ENCODE measurements around the gene FAM228B.
"Not testable (repeated sequence)": the region's sequence is repeated elsewhere in the genome, so short reads cannot be mapped to it uniquely, and the experiment has no call there.

The FAM228B gene

GRCh38 chr2:24100732-24101131 is 22.5 kb upstream of the FAM228B start:
- DNase-seq (ENCODE audit: extremely low spot score); POLR2A ChIA-PET; CTCF ChIA-PET: not testable (repeated sequence)

GRCh38 chr2:24101992-24102391 is 21.3 kb upstream of the FAM228B start:
- no peak for TF ChIP-seq HDGF (IDR thresholded peaks at IDR 0.05; ENCODE audit: borderline replicate concordance)
- no peak for TF ChIP-seq SUZ12 (IDR thresholded peaks at IDR 0.05)
- no peak for TF ChIP-seq FOXM1 (IDR thresholded peaks at IDR 0.05; ENCODE audit: borderline replicate concordance)
- TF ChIP-seq BHLHE40 (IDR thresholded peaks at IDR 0.05; ENCODE audit: borderline replicate concordance), result no peak
- no peak for TF ChIP-seq CTBP1 (IDR thresholded peaks at IDR 0.05; ENCODE audit: borderline replicate concordance)
- no peak for TF ChIP-seq FOXA1 (IDR thresholded peaks at IDR 0.05)
- TF ChIP-seq L3MBTL2 (conservative IDR thresholded peaks at IDR 0.05), result no peak
- no peak for TF ChIP-seq SP1 (IDR thresholded peaks at IDR 0.05)
- TF ChIP-seq LEF1 (IDR thresholded peaks at IDR 0.05; ENCODE audit: borderline replicate concordance), result no peak
- no peak for TF ChIP-seq TARDBP (IDR thresholded peaks at IDR 0.05)
- no peak for TF ChIP-seq NFRKB (IDR thresholded peaks at IDR 0.05)
- no peak for TF ChIP-seq PKNOX1 (IDR thresholded peaks at IDR 0.05)
- no peak for TF ChIP-seq ELF4 (IDR thresholded peaks at IDR 0.05)
- TF ChIP-seq FOXK2 (IDR thresholded peaks at IDR 0.05), result no peak
- no peak for TF ChIP-seq ARNT (IDR thresholded peaks at IDR 0.05)
- POLR2A ChIA-PET, result no interaction called here
- CTCF ChIA-PET, result no interaction called here
- no peak for DNase-seq (ENCODE audit: extremely low spot score)

DNA sequence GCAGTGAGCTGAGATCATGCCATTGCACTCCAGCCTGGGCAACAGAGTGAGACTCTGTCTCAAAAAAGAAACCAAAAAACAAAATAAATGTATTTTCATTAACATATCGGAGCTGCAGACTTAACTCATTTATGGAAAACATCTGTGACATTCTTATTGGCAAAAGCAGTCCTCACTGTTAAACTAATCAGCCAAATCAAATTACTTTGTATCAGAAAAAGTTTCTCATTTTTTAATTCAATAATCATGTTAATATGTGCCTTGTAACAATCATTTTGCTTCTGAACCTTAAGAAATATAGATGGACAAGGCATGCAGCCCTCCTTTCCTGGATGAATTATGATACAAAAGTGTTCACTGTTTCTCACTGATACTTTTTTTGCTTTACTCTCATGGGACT is 20.6 kb upstream of the FAM228B start:
- ChIA-PET POLR2A (no interaction called here), CTCF (no interaction called here)
- no peak for TF ChIP-seq HDGF (IDR thresholded peaks at IDR 0.05; ENCODE audit: borderline replicate concordance)
- TF ChIP-seq ELF4 (IDR thresholded peaks at IDR 0.05), result no peak
- TF ChIP-seq NFRKB (IDR thresholded peaks at IDR 0.05), result no peak
- no peak for TF ChIP-seq SUZ12 (IDR thresholded peaks at IDR 0.05)
- TF ChIP-seq FOXA1 (IDR thresholded peaks at IDR 0.05), result no peak
- no peak for TF ChIP-seq ZNF384 (IDR thresholded peaks at IDR 0.05)
- TF ChIP-seq FOXM1 (IDR thresholded peaks at IDR 0.05; ENCODE audit: borderline replicate concordance), result no peak
- no peak for TF ChIP-seq CTBP1 (IDR thresholded peaks at IDR 0.05; ENCODE audit: borderline replicate concordance)
- no peak for TF ChIP-seq FOXK2 (IDR thresholded peaks at IDR 0.05)
- DNase-seq (ENCODE audit: extremely low spot score), result no peak

- TF ChIP-seq SUZ12 (IDR thresholded peaks at IDR 0.05) (no peak), FOXM1 (IDR thresholded peaks at IDR 0.05; ENCODE audit: borderline replicate concordance) (no peak), NFRKB (IDR thresholded peaks at IDR 0.05) (no peak), FOXA1 (IDR thresholded peaks at IDR 0.05) (no peak), BHLHE40 (IDR thresholded peaks at IDR 0.05; ENCODE audit: borderline replicate concordance) (no peak), ARNT (IDR thresholded peaks at IDR 0.05) (no peak), PKNOX1 (IDR thresholded peaks at IDR 0.05) (no peak), LEF1 (IDR thresholded peaks at IDR 0.05; ENCODE audit: borderline replicate concordance) (no peak), ELF4 (IDR thresholded peaks at IDR 0.05) (no peak), L3MBTL2 (conservative IDR thresholded peaks at IDR 0.05) (no peak)
- ChIA-PET CTCF (interaction anchor here (0.5 kb wide), 1 partner anchor 132 kb away, joined by 3 read pairs; no protein-coding TSS in a partner anchor), POLR2A (no interaction called here)
- no peak for DNase-seq (ENCODE audit: extremely low spot score)
These were observed 19.1 kb upstream of the FAM228B start for GRCh38 chr2:24104110-24104650.

- no peak for DNase-seq (ENCODE audit: extremely low spot score)
- ChIA-PET POLR2A (interaction anchor here (0.8 kb wide), 1 partner anchor 21 kb away, joined by 4 read pairs; no protein-coding TSS in a partner anchor), CTCF (interaction anchor here (1.1 kb wide), 1 partner anchor 18 kb away, joined by 4 read pairs; no protein-coding TSS in a partner anchor)
- TF ChIP-seq CTBP1 (IDR thresholded peaks at IDR 0.05; ENCODE audit: borderline replicate concordance), result no peak
- TF ChIP-seq ARNT (IDR thresholded peaks at IDR 0.05), result no peak
- TF ChIP-seq L3MBTL2 (conservative IDR thresholded peaks at IDR 0.05), result no peak
- TF ChIP-seq FOXM1 (IDR thresholded peaks at IDR 0.05; ENCODE audit: borderline replicate concordance), result no peak
- TF ChIP-seq NFRKB (IDR thresholded peaks at IDR 0.05), result no peak
- no peak for TF ChIP-seq ZNF384 (IDR thresholded peaks at IDR 0.05)
- TF ChIP-seq HDGF (IDR thresholded peaks at IDR 0.05; ENCODE audit: borderline replicate concordance), result no peak
- TF ChIP-seq FOXA1 (IDR thresholded peaks at IDR 0.05), result no peak
- TF ChIP-seq ELF4 (IDR thresholded peaks at IDR 0.05), result no peak
- no peak for TF ChIP-seq TARDBP (IDR thresholded peaks at IDR 0.05)
- no peak for TF ChIP-seq BHLHE40 (IDR thresholded peaks at IDR 0.05; ENCODE audit: borderline replicate concordance)
- TF ChIP-seq SUZ12 (IDR thresholded peaks at IDR 0.05), result no peak
- no peak for TF ChIP-seq LEF1 (IDR thresholded peaks at IDR 0.05; ENCODE audit: borderline replicate concordance)
- TF ChIP-seq SP1 (IDR thresholded peaks at IDR 0.05), result no peak
- no peak for TF ChIP-seq PKNOX1 (IDR thresholded peaks at IDR 0.05)
- TF ChIP-seq FOXK2 (IDR thresholded peaks at IDR 0.05), result no peak
These were observed 18.4 kb upstream of the FAM228B start for GRCh38 chr2:24104906-24105305.

DNA sequence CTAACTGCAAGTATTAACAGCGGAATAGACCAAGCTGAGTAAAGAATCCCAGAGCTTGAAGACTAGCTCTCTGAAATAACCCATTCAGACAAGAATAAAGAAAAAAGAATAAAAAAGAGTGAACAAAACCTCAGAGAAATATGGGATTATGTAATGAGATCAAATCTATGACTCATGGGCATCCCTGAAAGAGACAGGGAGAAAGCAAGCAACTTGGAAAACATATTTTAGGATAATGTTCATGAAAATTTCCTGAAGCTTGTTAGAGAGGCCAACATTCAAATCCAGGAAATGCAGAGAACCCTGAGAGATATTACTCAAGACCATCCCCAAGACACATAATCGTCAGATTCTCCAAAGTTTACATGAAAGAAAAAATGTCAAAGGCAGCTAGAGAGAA is 17.5 kb upstream of the FAM228B start:
- DNase-seq (ENCODE audit: extremely low spot score), result no peak
- POLR2A ChIA-PET, result interaction anchor here (0.9 kb wide), 1 partner anchor 17 kb away, joined by 3 read pairs; no protein-coding TSS in a partner anchor
- CTCF ChIA-PET, result interaction anchor here (1.1 to 1.3 kb wide), 2 partner anchors 17 to 21 kb away, joined by 4 to 7 read pairs; partner anchors contain the start of gene TP53I3
- TF ChIP-seq TARDBP (IDR thresholded peaks at IDR 0.05), result no peak
- TF ChIP-seq LEF1 (IDR thresholded peaks at IDR 0.05; ENCODE audit: borderline replicate concordance), result no peak
- TF ChIP-seq L3MBTL2 (conservative IDR thresholded peaks at IDR 0.05), result no peak
- no peak for TF ChIP-seq CTBP1 (IDR thresholded peaks at IDR 0.05; ENCODE audit: borderline replicate concordance)
- no peak for TF ChIP-seq PKNOX1 (IDR thresholded peaks at IDR 0.05)
- no peak for TF ChIP-seq FOXM1 (IDR thresholded peaks at IDR 0.05; ENCODE audit: borderline replicate concordance)
- TF ChIP-seq FOXA1 (IDR thresholded peaks at IDR 0.05), result no peak
- TF ChIP-seq SUZ12 (IDR thresholded peaks at IDR 0.05), result no peak
- TF ChIP-seq NFRKB (IDR thresholded peaks at IDR 0.05), result no peak
- no peak for TF ChIP-seq BHLHE40 (IDR thresholded peaks at IDR 0.05; ENCODE audit: borderline replicate concordance)
- no peak for TF ChIP-seq HDGF (IDR thresholded peaks at IDR 0.05; ENCODE audit: borderline replicate concordance)
- TF ChIP-seq ELF4 (IDR thresholded peaks at IDR 0.05), result no peak
- no peak for TF ChIP-seq SP1 (IDR thresholded peaks at IDR 0.05)
- TF ChIP-seq ARNT (IDR thresholded peaks at IDR 0.05), result no peak

Data from HEK293T (cell line).